ENCODE data around the gene ETFA. TPM values are rescaled to one million over a fixed set of nuclear protein-coding genes. Genes with fewer than 3 reads are reported as not detected.

ETFA gene
- total RNA-seq, 1 donor from 2014 or later = 112 TPM

DNA sequence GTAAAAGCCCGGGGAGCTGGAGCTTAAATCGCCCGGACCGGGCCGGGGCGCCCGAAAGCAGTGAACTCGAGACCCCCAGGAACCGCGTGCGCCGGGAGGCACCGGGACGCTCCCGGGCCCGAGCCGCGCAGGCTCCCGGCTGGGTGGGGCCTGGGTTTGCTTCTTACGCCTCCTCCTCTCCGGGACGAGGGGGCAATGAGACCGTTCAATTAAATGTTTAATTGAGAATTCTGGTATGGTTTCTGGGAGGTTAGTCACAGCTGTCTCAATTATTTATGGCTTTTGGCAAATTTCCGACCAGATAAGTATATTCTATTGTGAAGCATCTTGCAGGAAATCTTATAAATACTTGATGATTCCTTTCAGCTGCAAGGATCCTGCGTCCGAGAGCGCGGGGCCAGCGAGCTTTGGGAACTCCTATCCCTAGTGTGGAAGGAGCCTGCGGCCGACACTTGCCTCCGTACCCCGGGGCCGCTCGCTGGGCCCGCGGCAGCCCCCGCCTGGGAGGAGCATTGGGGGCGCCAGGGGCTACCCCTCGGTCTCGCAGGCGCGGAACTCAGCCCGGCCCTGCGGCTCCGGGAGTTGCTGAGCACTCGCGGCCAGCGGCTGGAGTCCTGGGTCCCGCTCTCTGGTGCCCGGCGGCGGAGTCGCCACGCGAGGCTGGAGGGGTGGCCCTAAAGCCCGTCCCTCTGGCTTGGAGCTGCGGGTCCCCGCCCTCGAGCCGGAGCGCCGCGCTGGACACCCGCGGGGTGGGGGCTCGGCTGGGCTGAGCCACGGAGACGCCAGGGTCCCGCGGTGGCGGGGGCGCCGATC, 35.6 kb upstream of the ETFA start:
- no peak overlapping the region for H3K27ac Mint-ChIP-seq
- peak overlapping the region; percentile 68 for H3K4me3 Mint-ChIP-seq
- H3K27me3 Mint-ChIP-seq = peaks cover 35% of the 10 kb centered on the region
- ATAC-seq (ENCODE audit: low read depth) (no peak), DNase-seq (no peak)
- peaks cover 13% of the 10 kb centered on the region for H3K36me3 Mint-ChIP-seq (ENCODE audit: low read depth)
- H3K9me3 Mint-ChIP-seq = no peaks in the 10 kb centered on the region
- POLR2A ChIA-PET = interaction anchor here (0.8 kb wide), 2 partner anchors 10 to 12 kb away, joined by 3 read pairs; no protein-coding TSS in a partner anchor
- TF ChIP-seq, protein P1, sequence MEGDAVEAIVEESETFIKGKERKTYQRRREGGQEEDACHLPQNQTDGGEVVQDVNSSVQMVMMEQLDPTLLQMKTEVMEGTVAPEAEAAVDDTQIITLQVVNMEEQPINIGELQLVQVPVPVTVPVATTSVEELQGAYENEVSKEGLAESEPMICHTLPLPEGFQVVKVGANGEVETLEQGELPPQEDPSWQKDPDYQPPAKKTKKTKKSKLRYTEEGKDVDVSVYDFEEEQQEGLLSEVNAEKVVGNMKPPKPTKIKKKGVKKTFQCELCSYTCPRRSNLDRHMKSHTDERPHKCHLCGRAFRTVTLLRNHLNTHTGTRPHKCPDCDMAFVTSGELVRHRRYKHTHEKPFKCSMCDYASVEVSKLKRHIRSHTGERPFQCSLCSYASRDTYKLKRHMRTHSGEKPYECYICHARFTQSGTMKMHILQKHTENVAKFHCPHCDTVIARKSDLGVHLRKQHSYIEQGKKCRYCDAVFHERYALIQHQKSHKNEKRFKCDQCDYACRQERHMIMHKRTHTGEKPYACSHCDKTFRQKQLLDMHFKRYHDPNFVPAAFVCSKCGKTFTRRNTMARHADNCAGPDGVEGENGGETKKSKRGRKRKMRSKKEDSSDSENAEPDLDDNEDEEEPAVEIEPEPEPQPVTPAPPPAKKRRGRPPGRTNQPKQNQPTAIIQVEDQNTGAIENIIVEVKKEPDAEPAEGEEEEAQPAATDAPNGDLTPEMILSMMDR (IDR thresholded peaks at IDR 0.05) = no peak
- intact Hi-C loops (cut with micrococcal nuclease) = loop anchor here (10.0 kb wide), 2 partner anchors 228 to 738 kb away; no protein-coding TSS in a partner anchor
- CTCF ChIA-PET = interaction anchor here (1.0 kb wide), 1 partner anchor 11 kb away, joined by 3 read pairs; no protein-coding TSS in a partner anchor
- H3K4me1 Mint-ChIP-seq = peaks cover 29% of the 10 kb centered on the region

DNA sequence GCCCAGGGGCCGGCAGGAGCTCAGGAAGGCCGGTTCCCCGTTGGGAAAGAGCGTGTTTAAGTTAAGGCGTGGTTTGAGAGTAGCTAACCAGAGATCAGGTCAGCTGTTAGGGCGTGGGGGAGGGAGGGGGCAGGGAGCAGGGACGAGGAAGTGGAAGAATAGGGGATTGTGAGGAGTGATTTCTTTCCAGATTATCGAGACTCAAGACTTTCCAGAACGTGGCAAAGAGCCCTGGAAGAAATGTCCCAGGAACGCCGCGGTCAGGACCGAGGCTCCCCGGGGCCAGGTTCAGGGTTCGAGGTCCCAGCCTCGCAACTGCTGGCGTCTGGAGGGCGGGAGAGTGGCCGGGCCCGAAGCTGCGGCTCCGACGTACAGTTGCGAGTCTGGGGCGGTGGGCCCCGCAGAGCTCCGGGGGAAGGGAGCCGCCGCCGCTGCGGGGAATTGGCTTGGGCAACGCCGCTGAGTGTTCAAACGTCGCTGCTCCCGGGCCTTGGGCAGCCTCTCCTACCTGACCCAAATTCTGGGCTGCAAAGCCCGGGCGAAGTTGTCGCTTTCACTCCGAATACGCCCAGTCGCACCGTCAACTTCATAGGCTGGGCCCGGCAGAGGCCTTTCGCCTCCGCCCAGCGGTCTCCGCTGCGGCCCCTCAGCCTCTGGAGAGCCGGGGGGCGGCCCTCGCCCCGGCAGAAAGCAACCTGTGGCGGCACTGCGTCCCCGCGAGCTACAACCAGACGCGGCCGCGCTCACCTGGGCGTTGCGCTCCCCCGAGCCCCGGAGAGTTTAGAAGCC, 34.8 kb upstream of the ETFA start:
- peaks cover 35% of the 10 kb centered on the region for H3K4me1 Mint-ChIP-seq
- peak overlapping the region; percentile 68 for H3K4me3 Mint-ChIP-seq
- TF ChIP-seq, protein P1 (IDR thresholded peaks at IDR 0.05) = no peak
- peaks cover 11% of the 10 kb centered on the region for H3K36me3 Mint-ChIP-seq (ENCODE audit: low read depth)
- no peaks in the 10 kb centered on the region for H3K9me3 Mint-ChIP-seq
- ATAC-seq (ENCODE audit: low read depth) (peak; percentile 28), DNase-seq (peak; percentile 45)
- H3K27me3 Mint-ChIP-seq = peaks cover 40% of the 10 kb centered on the region
- ChIA-PET POLR2A (interaction anchor here (0.8 to 1.7 kb wide), 3 partner anchors 10 to 11 kb away, joined by 3 to 7 read pairs (median 3); partner anchors contain the start of gene ISL2), CTCF (interaction anchor here (1.0 kb wide), 1 partner anchor 10 kb away, joined by 3 read pairs; no protein-coding TSS in a partner anchor)
- no peak overlapping the region for H3K27ac Mint-ChIP-seq
- intact Hi-C loops (cut with micrococcal nuclease) = loop anchor here (10.0 kb wide), 2 partner anchors 229 to 739 kb away; no protein-coding TSS in a partner anchor

GRCh38 chr15:76345583-76345879, 34.3 kb upstream of the ETFA start:
- Mint-ChIP-seq H3K4me3 (peak overlapping the region; percentile 68), H3K9me3 (no peaks in the 10 kb centered on the region), H3K27ac (peak overlapping the region; percentile 16), H3K36me3 (ENCODE audit: low read depth) (peaks cover 7% of the 10 kb centered on the region), H3K4me1 (peaks cover 40% of the 10 kb centered on the region), H3K27me3 (peaks cover 45% of the 10 kb centered on the region)
- ChIA-PET CTCF (no interaction called here), POLR2A (interaction anchor here (0.8 to 1.7 kb wide), 2 partner anchors 9 to 11 kb away, joined by 3 to 7 read pairs; partner anchors contain the start of gene ISL2)
- TF ChIP-seq, protein P1 (IDR thresholded peaks at IDR 0.05) = no peak
- intact Hi-C loops (cut with micrococcal nuclease) = loop anchor here (10.0 kb wide), 2 partner anchors 229 to 739 kb away; no protein-coding TSS in a partner anchor
- no peak for ATAC-seq (ENCODE audit: low read depth)
- DNase-seq = no peak

DNA sequence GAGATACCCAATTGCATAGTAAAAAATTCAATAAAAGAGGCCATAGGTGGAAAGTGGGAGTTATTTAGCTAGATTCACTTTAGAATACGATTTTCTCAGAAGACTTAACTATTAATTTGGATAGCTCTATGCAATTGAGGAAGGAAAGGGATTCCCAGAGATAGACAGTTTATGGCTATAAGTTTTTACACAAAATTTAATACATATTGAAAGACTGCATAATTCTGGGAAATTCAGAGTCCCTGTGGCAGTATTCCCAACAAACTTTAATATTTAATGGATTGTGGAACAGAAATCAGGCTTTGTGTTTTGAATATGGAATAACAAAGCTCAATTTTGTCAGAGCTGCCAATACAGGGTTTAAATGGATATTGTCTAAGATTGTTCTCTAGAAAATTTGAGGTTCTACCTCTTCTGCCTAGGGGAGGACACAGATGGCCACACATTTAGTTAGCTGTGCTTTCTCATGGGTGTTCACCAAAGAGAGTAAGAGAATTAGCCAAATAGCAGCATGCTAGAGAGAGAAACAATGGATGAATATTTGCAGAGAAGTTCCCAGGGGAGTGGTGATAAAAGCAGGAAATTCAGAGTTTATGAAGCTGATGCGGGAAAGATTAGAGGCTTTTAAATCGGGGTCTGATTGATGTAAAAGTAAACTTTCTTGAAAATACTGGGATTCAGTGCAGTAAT, 33.8 kb upstream of the ETFA start:
- TF ChIP-seq, protein P1 (IDR thresholded peaks at IDR 0.05) = no peak
- Mint-ChIP-seq H3K4me3 (peak overlapping the region; percentile 68), H3K27me3 (peaks cover 50% of the 10 kb centered on the region), H3K9me3 (no peaks in the 10 kb centered on the region), H3K4me1 (peaks cover 44% of the 10 kb centered on the region), H3K36me3 (ENCODE audit: low read depth) (peaks cover 5% of the 10 kb centered on the region), H3K27ac (peak overlapping the region; percentile 16)
- ATAC-seq (ENCODE audit: low read depth) = no peak
- POLR2A ChIA-PET = interaction anchor here (1.7 kb wide), 1 partner anchor 9 kb away, joined by 7 read pairs; the partner anchor contains the start of gene ISL2
- no peak for DNase-seq
- intact Hi-C loops (cut with micrococcal nuclease) = loop anchor here (10.0 kb wide), 2 partner anchors 230 to 740 kb away; no protein-coding TSS in a partner anchor
- CTCF ChIA-PET = no interaction called here
